Hepatocyte (in vitro differentiated cells): ENCODE data around the gene CEP83. TPM values are rescaled to one million over a fixed set of nuclear protein-coding genes. Genes with fewer than 3 reads are reported as not detected.
"Not testable (repeated sequence)": the region's sequence is repeated elsewhere in the genome, so short reads cannot be mapped to it uniquely, and the experiment has no call there.

Experiments used
- DNase-seq: peaks from one replicate; pipeline ENCODE4 v3.0.0-alpha.2; 2016; ENCODE audit warnings: low spot score
- H2AFZ ChIP-seq: fragments of 200-600 bp; sonication (generic); 2 replicates; pipeline ENCODE4 v1.6.0; 2016; ENCODE audit warnings: antibody characterized with exemption, mild to moderate bottlenecking
- H3K27ac ChIP-seq: fragments of 200-600 bp; sonication (generic); 2 replicates; pipeline ENCODE4 v1.5.1; 2016; ENCODE audit warnings: mild to moderate bottlenecking
- H3K27me3 ChIP-seq: fragments of 200-600 bp; sonication (generic); 2 replicates; pipeline ENCODE4 v1.6.1; 2016
- H3K36me3 ChIP-seq: fragments of 200-600 bp; sonication (generic); replicated peaks from 2 replicates; pipeline ENCODE4 v1.5.1; 2016; ENCODE audit warnings: low read depth; ENCODE audit not compliant: insufficient read depth
- H3K4me1 ChIP-seq: fragments of 200-600 bp; sonication (generic); 2 replicates; pipeline ENCODE4 v1.5.1; 2016; ENCODE audit warnings: mild to moderate bottlenecking, moderate library complexity; ENCODE audit not compliant: insufficient read depth
- H3K4me2 ChIP-seq: fragments of 200-600 bp; sonication (generic); 2 replicates; pipeline ENCODE4 v1.6.0; 2016
- H3K4me3 ChIP-seq: fragments of 200-600 bp; sonication (generic); 2 replicates; pipeline ENCODE4 v1.5.1; 2016; ENCODE audit warnings: mild to moderate bottlenecking
- H3K79me2 ChIP-seq: fragments of 200-600 bp; sonication (generic); 2 replicates; pipeline ENCODE4 v1.6.0; 2017; ENCODE audit warnings: mild to moderate bottlenecking
- H3K9me2 ChIP-seq: fragments of 200-600 bp; sonication (generic); replicated peaks from 2 replicates; pipeline ENCODE4 v1.6.0; 2017; ENCODE audit warnings: mild to moderate bottlenecking; ENCODE audit not compliant: insufficient read depth
- H3K9me3 ChIP-seq: fragments of 200-600 bp; sonication (generic); 2 replicates; pipeline ENCODE4 v1.5.1; 2016; ENCODE audit warnings: low read depth, mild to moderate bottlenecking
- H4K20me1 ChIP-seq: fragments of 200-600 bp; sonication (generic); 2 replicates; pipeline ENCODE4 v1.6.0; 2016; ENCODE audit warnings: mild to moderate bottlenecking; ENCODE audit not compliant: insufficient read depth, poor library complexity, severe bottlenecking
- CTCF ChIP-seq: fragments of 200-600 bp; sonication (generic); IDR thresholded peaks from 2 replicates; pipeline ENCODE4 v1.5.1; 2016; ENCODE audit warnings: antibody characterized with exemption, mild to moderate bottlenecking; ENCODE audit not compliant: poor library complexity
- EZH2 ChIP-seq: fragments of 200-600 bp; sonication (generic); IDR thresholded peaks from 2 replicates; pipeline ENCODE4 v1.6.1; 2016; ENCODE audit warnings: antibody characterized with exemption, mild to moderate bottlenecking, borderline replicate concordance
- EZH2phosphoT487 ChIP-seq: fragments of 200-600 bp; sonication (generic); IDR thresholded peaks from one replicate; pipeline ENCODE4 v1.6.1; 2018; ENCODE audit warnings: antibody characterized with exemption, mild to moderate bottlenecking, low read depth, moderate library complexity; ENCODE audit not compliant: unreplicated experiment, severe bottlenecking
- WGBS: methylation state at CpG from one replicate; pipeline ENCODE4 v1.1.6; 2016; ENCODE audit warnings: low lambda C conversion rate; ENCODE audit errors: missing lambda C conversion rate; 5-methylcytosine and 5-hydroxymethylcytosine counted together
- polyA plus RNA-seq: library from polyadenylated mRNA; unstranded; fragments of >200 nt; fragmentation: Nextera tagmentation; extraction: Ambion mirVana; gene quantifications from 2 replicates; pipeline ENCODE4 v1.2.1, GENCODE V29; 2016
- total RNA-seq: library from RNA; depleted of rRNA; stranded (reverse); fragments of >200 nt; gene quantifications from 2 replicates; pipeline ENCODE4 v1.2.3, GENCODE V29; 2014

The CEP83 gene
- total and polyA plus RNA-seq, 2 experiments from 2014 or later, result 3.7 to 20.1 TPM

DNA sequence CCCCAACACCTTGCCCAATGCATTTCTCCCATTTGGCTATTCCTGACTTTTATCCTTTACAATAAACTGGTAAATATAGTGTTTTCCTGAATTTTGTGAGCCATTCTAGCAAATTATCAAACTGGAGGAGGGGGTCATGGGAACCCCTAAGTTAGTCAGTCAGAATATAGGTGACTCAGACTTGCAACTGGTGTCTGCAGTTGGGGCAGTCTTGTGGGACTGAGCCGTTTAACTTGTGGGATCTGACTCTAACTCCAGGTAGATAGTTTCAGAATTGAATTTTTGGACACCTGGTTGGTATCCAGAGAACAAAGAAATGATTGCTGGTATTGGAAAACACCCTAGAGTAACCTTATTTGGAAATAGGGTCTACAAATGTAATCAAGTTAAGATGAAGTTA, 133.4 kb downstream of the CEP83 start:
- Histone ChIP-seq H4K20me1 (no peaks in the 10 kb centered on the region), H3K27me3 (no peaks in the 10 kb centered on the region), H3K36me3 (no peaks in the 10 kb centered on the region), H2AFZ (no peak overlapping the region), H3K27ac (no peak overlapping the region), H3K4me2 (no peak overlapping the region), H3K4me3 (no peak overlapping the region), H3K9me2 (no peaks in the 10 kb centered on the region), H3K4me1 (no peaks in the 10 kb centered on the region), H3K79me2 (no peaks in the 10 kb centered on the region), H3K9me3 (no peaks in the 10 kb centered on the region)
- WGBS, result 91% methylated on average over 1 of the region's 1 CpG
- TF ChIP-seq CTCF, result no peak
- DNase-seq, result no peak

GRCh38 chr12:94322346-94322745, 137.3 kb downstream of the CEP83 start:
- no peaks in the 10 kb centered on the region for H4K20me1 ChIP-seq
- H3K36me3 ChIP-seq, result no peaks in the 10 kb centered on the region
- TF ChIP-seq CTCF, result no peak
- no peak for TF ChIP-seq EZH2phosphoT487
- no peak for TF ChIP-seq EZH2
- no peak overlapping the region for H3K4me3 ChIP-seq
- H3K27ac ChIP-seq, result no peak overlapping the region
- H3K4me1 ChIP-seq, result no peaks in the 10 kb centered on the region
- 94% methylated on average over 2 of the region's 2 CpGs for WGBS
- H3K4me2 ChIP-seq, result no peak overlapping the region
- peaks cover 15% of the 10 kb centered on the region for H3K9me3 ChIP-seq
- no peak overlapping the region for H2AFZ ChIP-seq
- DNase-seq, result no peak
- no peaks in the 10 kb centered on the region for H3K79me2 ChIP-seq
- H3K9me2 ChIP-seq, result no peaks in the 10 kb centered on the region
- no peaks in the 10 kb centered on the region for H3K27me3 ChIP-seq

- Histone ChIP-seq H4K20me1 (no peaks in the 10 kb centered on the region), H3K9me2 (no peaks in the 10 kb centered on the region), H3K36me3 (no peaks in the 10 kb centered on the region), H2AFZ (no peak overlapping the region), H3K79me2 (no peaks in the 10 kb centered on the region), H3K4me1 (no peaks in the 10 kb centered on the region), H3K4me2 (no peak overlapping the region), H3K27me3 (no peaks in the 10 kb centered on the region), H3K27ac (no peak overlapping the region), H3K4me3 (no peak overlapping the region), H3K9me3 (peaks cover 15% of the 10 kb centered on the region)
- TF ChIP-seq EZH2phosphoT487 (no peak), EZH2 (no peak), CTCF (no peak)
- DNase-seq, result no peak
These were observed 139.6 kb downstream of the CEP83 start for GRCh38 chr12:94320109-94320508.

GRCh38 chr12:94318181-94318580, 141.5 kb downstream of the CEP83 start:
- Histone ChIP-seq H3K9me2 (no peaks in the 10 kb centered on the region), H3K27me3 (no peaks in the 10 kb centered on the region), H3K4me2 (no peak overlapping the region), H3K36me3 (no peaks in the 10 kb centered on the region), H3K4me3 (no peak overlapping the region), H2AFZ (no peak overlapping the region), H4K20me1 (no peaks in the 10 kb centered on the region), H3K27ac (no peak overlapping the region), H3K9me3 (peaks cover 15% of the 10 kb centered on the region), H3K79me2 (no peaks in the 10 kb centered on the region), H3K4me1 (no peaks in the 10 kb centered on the region)
- TF ChIP-seq EZH2 (no peak), CTCF (no peak), EZH2phosphoT487 (no peak)
- 100% methylated on average over 1 of the region's 1 CpG for WGBS
- no peak for DNase-seq

DNA sequence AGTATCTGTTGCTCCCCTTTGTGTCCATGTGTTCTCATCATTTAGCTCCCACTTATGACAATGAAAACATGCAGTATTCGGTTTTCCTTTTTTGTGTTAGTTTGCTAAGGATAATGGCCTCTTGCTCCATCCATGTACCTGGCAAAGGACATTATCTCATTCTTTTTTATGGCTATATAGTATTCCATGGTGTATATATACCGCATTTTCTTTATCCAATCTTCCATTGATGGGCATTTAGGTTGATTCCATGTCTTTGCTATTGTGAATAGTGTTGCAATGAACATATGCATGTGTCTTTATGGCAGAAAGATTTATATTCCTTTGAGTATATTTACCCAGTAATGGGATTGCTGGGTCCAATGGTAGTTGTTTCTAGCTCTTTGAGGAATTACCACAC, 143.1 kb downstream of the CEP83 start:
- not testable (repeated sequence) for H3K9me2 ChIP-seq, H3K36me3 ChIP-seq, H2AFZ ChIP-seq, H3K4me2 ChIP-seq, H3K79me2 ChIP-seq, H3K4me3 ChIP-seq, H4K20me1 ChIP-seq, DNase-seq, H3K27me3 ChIP-seq, H3K4me1 ChIP-seq, H3K27ac ChIP-seq
- WGBS, result 98% methylated on average over 2 of the region's 2 CpGs
- peaks cover 15% of the 10 kb centered on the region for H3K9me3 ChIP-seq
